ENCODE results near the gene PPP2R1B.

GRCh38 chr11:111734954-111735261 lies 31.3 kb downstream of the PPP2R1B start:
- TF ChIP-seq POLR2A (IDR thresholded peaks at IDR 0.05) (no peak), CTCF (IDR thresholded peaks at IDR 0.05) (no peak)
